ENCODE measurements around the gene RXRA.

DNA sequence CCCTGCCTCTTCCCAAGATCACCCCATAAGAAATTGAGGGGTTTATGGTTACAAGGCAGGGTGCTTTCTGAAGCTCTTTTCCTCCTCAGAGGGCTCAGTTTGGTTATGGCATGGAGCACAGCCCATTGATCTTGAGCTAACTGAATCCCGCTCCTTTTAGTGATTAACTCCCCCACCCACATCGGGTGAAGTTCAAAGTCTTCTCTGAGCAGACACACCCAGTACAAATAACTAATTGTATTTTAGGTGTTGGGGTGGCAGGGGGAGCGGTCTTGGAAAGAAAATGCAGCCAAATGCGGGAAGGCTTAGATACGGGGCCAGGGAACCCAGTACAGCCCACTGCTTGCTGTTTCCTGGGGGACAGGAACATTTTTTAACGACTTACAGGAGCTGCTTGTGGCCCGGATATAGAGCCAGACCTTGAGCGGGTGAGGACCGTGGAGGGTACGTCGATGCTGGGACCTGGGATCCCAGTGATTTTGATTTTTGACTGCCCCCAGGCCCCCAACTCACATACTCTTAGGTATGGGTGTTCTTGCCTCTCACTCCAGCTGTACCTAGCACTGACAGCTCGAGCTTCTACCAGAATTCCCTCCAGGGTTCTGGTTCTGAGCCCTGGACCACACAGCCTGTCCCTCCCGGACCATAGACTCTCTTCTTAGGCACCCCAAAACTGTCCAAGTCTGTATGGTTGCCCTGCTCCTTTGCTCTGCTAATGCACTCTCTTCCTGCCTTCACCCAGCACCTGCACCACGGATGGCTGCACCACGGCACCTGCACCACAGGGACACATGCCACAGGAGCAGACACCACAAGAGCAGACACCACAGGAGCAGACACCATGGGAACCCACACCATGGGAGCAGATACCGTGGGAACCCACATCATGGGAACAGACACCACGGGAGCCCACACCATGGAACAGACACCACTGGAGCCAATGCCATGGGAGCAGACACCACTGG, 18.3 kb upstream of the RXRA start:
- no peak for TF ChIP-seq POLR2A (IDR thresholded peaks at IDR 0.05; ENCODE audit: low read depth, low read length)
- TF ChIP-seq, protein P1, sequence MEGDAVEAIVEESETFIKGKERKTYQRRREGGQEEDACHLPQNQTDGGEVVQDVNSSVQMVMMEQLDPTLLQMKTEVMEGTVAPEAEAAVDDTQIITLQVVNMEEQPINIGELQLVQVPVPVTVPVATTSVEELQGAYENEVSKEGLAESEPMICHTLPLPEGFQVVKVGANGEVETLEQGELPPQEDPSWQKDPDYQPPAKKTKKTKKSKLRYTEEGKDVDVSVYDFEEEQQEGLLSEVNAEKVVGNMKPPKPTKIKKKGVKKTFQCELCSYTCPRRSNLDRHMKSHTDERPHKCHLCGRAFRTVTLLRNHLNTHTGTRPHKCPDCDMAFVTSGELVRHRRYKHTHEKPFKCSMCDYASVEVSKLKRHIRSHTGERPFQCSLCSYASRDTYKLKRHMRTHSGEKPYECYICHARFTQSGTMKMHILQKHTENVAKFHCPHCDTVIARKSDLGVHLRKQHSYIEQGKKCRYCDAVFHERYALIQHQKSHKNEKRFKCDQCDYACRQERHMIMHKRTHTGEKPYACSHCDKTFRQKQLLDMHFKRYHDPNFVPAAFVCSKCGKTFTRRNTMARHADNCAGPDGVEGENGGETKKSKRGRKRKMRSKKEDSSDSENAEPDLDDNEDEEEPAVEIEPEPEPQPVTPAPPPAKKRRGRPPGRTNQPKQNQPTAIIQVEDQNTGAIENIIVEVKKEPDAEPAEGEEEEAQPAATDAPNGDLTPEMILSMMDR (IDR thresholded peaks at IDR 0.05; ENCODE audit: extremely low read depth in 1 of 2, insufficient read depth in 1 of 2, low read depth in 1 of 2, low read length in 2 of 2) = no peak
- no peak for TF ChIP-seq EZH2 (IDR thresholded peaks at IDR 0.05; ENCODE audit: borderline replicate concordance, low read depth, low read length, severe bottlenecking)
- TF ChIP-seq FOS (IDR thresholded peaks at IDR 0.05; ENCODE audit: borderline replicate concordance, insufficient read depth, low read length) = no peak
- no peak for TF ChIP-seq MYC (IDR thresholded peaks at IDR 0.05; ENCODE audit: low read depth, low read length)

Data from endothelial cell of umbilical vein (primary cell).